Loucy (cell line): ENCODE data around the gene FRMD5.

Experiments used
- H2AFZ ChIP-seq: fragments of 200-600 bp; sonication (generic); 2 replicates; pipeline ENCODE4 v1.6.0; 2016; ENCODE audit warnings: antibody characterized with exemption, mild to moderate bottlenecking, low read length, moderate library complexity
- H3F3A ChIP-seq: fragments of 200-600 bp; 2 replicates; pipeline ENCODE4 v1.6.0; 2016; ENCODE audit warnings: antibody characterized with exemption, low read depth, mild to moderate bottlenecking
- H3K27me3 ChIP-seq: fragments of 200-600 bp; sonication (generic); 2 replicates; pipeline ENCODE4 v1.6.1; 2014; ENCODE audit warnings: low read length, mild to moderate bottlenecking; ENCODE audit not compliant: insufficient read depth, poor library complexity, severe bottlenecking
- H3K36me3 ChIP-seq: fragments of 200-600 bp; sonication (generic); 2 replicates; pipeline ENCODE4 v1.6.1; 2016; ENCODE audit warnings: low read length; ENCODE audit not compliant: insufficient read depth
- H3K4me1 ChIP-seq: fragments of 200-600 bp; sonication (generic); 2 replicates; pipeline ENCODE4 v1.5.1; 2014; ENCODE audit warnings: low read length, mild to moderate bottlenecking; ENCODE audit not compliant: insufficient read depth, poor library complexity, severe bottlenecking
- H3K4me2 ChIP-seq: fragments of 200-600 bp; sonication (generic); 2 replicates; pipeline ENCODE4 v1.6.0; 2014; ENCODE audit warnings: antibody characterized with exemption, low read length, low read depth, mild to moderate bottlenecking; ENCODE audit not compliant: poor library complexity, severe bottlenecking
- H3K4me3 ChIP-seq: fragments of 200-600 bp; sonication (generic); 2 replicates; pipeline ENCODE4 v1.5.1; 2014; ENCODE audit warnings: low read length, mild to moderate bottlenecking, mixed read lengths; ENCODE audit not compliant: poor library complexity, severe bottlenecking
- H3K79me2 ChIP-seq: fragments of 200-600 bp; sonication (generic); 2 replicates; pipeline ENCODE4 v1.6.1; 2014; ENCODE audit warnings: low read length; ENCODE audit not compliant: insufficient read depth
- H3K9ac ChIP-seq: fragments of 200-600 bp; sonication (generic); 2 replicates; pipeline ENCODE4 v1.6.0; 2014; ENCODE audit warnings: mild to moderate bottlenecking, low read depth, low read length, moderate library complexity; ENCODE audit not compliant: poor library complexity, severe bottlenecking
- H3K9me2 ChIP-seq: fragments of 200-600 bp; sonication (generic); replicated peaks from 2 replicates; pipeline ENCODE4 v1.6.1; 2016; ENCODE audit warnings: low read depth, low read length, mixed read lengths
- H3K9me3 ChIP-seq: fragments of 200-600 bp; sonication (generic); 2 replicates; pipeline ENCODE4 v1.6.1; 2014; ENCODE audit warnings: mild to moderate bottlenecking, antibody characterized with exemption, low read length, low read depth; ENCODE audit not compliant: insufficient read depth
- H4K20me1 ChIP-seq: fragments of 200-600 bp; sonication (generic); 2 replicates; pipeline ENCODE4 v1.6.0; 2014; ENCODE audit warnings: antibody characterized with exemption, low read length, mild to moderate bottlenecking; ENCODE audit not compliant: insufficient read depth, poor library complexity, severe bottlenecking
- CTCF ChIP-seq: fragments of 200-600 bp; sonication (generic); conservative IDR thresholded peaks from 2 replicates; pipeline ENCODE4 v1.5.1; 2014; ENCODE audit warnings: mild to moderate bottlenecking, antibody characterized with exemption, low read length
- EZH2phosphoT487 ChIP-seq: fragments of 200-600 bp; IDR thresholded peaks from 2 replicates; pipeline ENCODE4 v1.6.1; 2018; ENCODE audit warnings: antibody characterized with exemption, mild to moderate bottlenecking, moderate library complexity, borderline replicate concordance

FRMD5 gene

GRCh38 chr15:44216958-44217357 lies 21.9 kb upstream of the FRMD5 start:
- no peak overlapping the region for H3K4me2 ChIP-seq
- H3K27me3 ChIP-seq: no peaks in the 10 kb centered on the region
- H3K9ac ChIP-seq: no peak overlapping the region
- H3F3A ChIP-seq: no peaks in the 10 kb centered on the region
- TF ChIP-seq CTCF (no peak), EZH2phosphoT487 (no peak)
- no peak overlapping the region for H3K4me3 ChIP-seq
- H4K20me1 ChIP-seq: no peaks in the 10 kb centered on the region
- no peaks in the 10 kb centered on the region for H3K9me2 ChIP-seq
- H3K79me2 ChIP-seq: no peaks in the 10 kb centered on the region
- no peaks in the 10 kb centered on the region for H3K36me3 ChIP-seq
- H2AFZ ChIP-seq: no peak overlapping the region
- H3K9me3 ChIP-seq: no peaks in the 10 kb centered on the region
- H3K4me1 ChIP-seq: no peaks in the 10 kb centered on the region

- H3F3A ChIP-seq: no peaks in the 10 kb centered on the region
- no peak overlapping the region for H3K4me2 ChIP-seq
- no peaks in the 10 kb centered on the region for H3K36me3 ChIP-seq
- H3K4me3 ChIP-seq: no peak overlapping the region
- no peaks in the 10 kb centered on the region for H4K20me1 ChIP-seq
- H3K27me3 ChIP-seq: no peaks in the 10 kb centered on the region
- H2AFZ ChIP-seq: no peak overlapping the region
- no peak overlapping the region for H3K9ac ChIP-seq
- H3K79me2 ChIP-seq: no peaks in the 10 kb centered on the region
- no peaks in the 10 kb centered on the region for H3K9me2 ChIP-seq
- H3K9me3 ChIP-seq: no peaks in the 10 kb centered on the region
- no peak for TF ChIP-seq CTCF
- no peaks in the 10 kb centered on the region for H3K4me1 ChIP-seq
Measured at GRCh38 chr15:44215594-44215993, 20.5 kb upstream of the FRMD5 start.

GRCh38 chr15:44208956-44209355 lies 13.9 kb upstream of the FRMD5 start:
- H3K36me3 ChIP-seq: no peaks in the 10 kb centered on the region
- H3K79me2 ChIP-seq: no peaks in the 10 kb centered on the region
- no peak overlapping the region for H2AFZ ChIP-seq
- no peak overlapping the region for H3K4me3 ChIP-seq
- H3K4me1 ChIP-seq: no peaks in the 10 kb centered on the region
- no peaks in the 10 kb centered on the region for H3K27me3 ChIP-seq
- no peak overlapping the region for H3K9ac ChIP-seq
- H3K9me3 ChIP-seq: no peaks in the 10 kb centered on the region
- no peak overlapping the region for H3K4me2 ChIP-seq
- H4K20me1 ChIP-seq: no peaks in the 10 kb centered on the region
- TF ChIP-seq CTCF (no peak), EZH2phosphoT487 (no peak)
- no peaks in the 10 kb centered on the region for H3F3A ChIP-seq
- no peaks in the 10 kb centered on the region for H3K9me2 ChIP-seq
